BJ (cell line): ENCODE data around the gene GIMAP7. TPM values are rescaled to one million over a fixed set of nuclear protein-coding genes. Genes with fewer than 3 reads are reported as not detected.

Experiments
- CTCF ChIA-PET: fragments of 350-600 bp; formaldehyde crosslinking; extraction: SDS; loops from one replicate; lab custom pipeline; 2021; ENCODE audit warnings: antibody characterized with exemption, inconsistent platforms; lab: Yijun Ruan, JAX
- POLR2A ChIA-PET: fragments of 300-600 bp; sonication (Branson Sonifier 250); formaldehyde crosslinking; extraction: SDS; loops from one replicate; lab custom pipeline; 2021; ENCODE audit warnings: antibody characterized with exemption; lab: Charles Lee
- DNase-seq: peaks from one replicate; pipeline ENCODE4 v3.0.0-alpha.2; 2011; ENCODE audit warnings: low read depth
- H3K27me3 ChIP-seq: 2 replicates; pipeline ENCODE4 v1.6.0; 2011; ENCODE audit warnings: low read length; ENCODE audit not compliant: control insufficient read depth, insufficient read depth
- H3K36me3 ChIP-seq: 2 replicates; pipeline ENCODE4 v1.5.1; 2011; ENCODE audit warnings: low read length; ENCODE audit not compliant: control insufficient read depth, insufficient read depth
- H3K4me3 ChIP-seq: 2 replicates; pipeline ENCODE4 v1.5.1; 2011; ENCODE audit warnings: low read depth, mild to moderate bottlenecking, control low read depth, low read length
- polyA minus RNA-seq: library from RNA; depleted of rRNA, polyadenylated mRNA; stranded (reverse); fragments of >200 nt; gene quantifications from 2 replicates; pipeline ENCODE4 v1.2.3, GENCODE V29; 2011; rRNA and poly(A)+ RNA removed
- polyA plus RNA-seq: library from polyadenylated mRNA; depleted of rRNA; stranded (reverse); fragments of >200 nt; gene quantifications from 2 replicates; pipeline ENCODE4 v1.2.3, GENCODE V29; 2011; rRNA removed
- TF ChIP-seq, protein P1 (sequence below): IDR thresholded peaks from 2 replicates; pipeline ENCODE4 v1.5.1; 2011; ENCODE audit warnings: low read depth, mild to moderate bottlenecking, control low read depth, inconsistent platforms, low read length, moderate library complexity; ENCODE audit not compliant: insufficient read depth

GIMAP7 gene
- polyA plus RNA-seq, result not detected in 2 replicates
- polyA minus RNA-seq, result not detected in 2 replicates

DNA sequence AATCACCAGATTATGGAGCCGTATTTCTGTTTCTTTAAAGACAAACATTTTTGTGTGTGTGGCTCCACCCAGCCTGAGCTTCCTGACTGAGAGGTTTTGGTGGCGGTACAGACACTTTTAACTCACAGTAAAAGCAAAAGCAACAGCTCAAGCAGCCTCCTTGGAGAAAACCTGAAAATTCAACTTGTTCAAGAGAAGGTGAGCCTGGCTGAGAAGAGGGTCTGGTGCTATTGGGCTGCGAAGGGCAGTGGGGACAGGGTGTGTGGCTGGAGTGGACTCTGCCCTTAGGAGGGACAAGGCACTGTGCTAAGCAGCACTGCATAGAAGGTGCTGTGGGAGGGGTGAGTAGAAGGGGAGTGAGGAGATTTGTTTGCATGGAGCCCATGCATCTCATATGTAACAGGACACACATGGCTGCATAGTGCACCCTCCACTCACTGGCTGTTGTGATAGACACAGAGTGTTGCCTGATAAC is at the start of gene GIMAP7:
Gene GIMAP7 (plus strand): TSS at position 125 of the 475 bp plus-strand sequence. CDS start 5,103 bp downstream, outside the sequence.
- ChIA-PET CTCF (no interaction called here), POLR2A (no interaction called here)
- Histone ChIP-seq H3K27me3 (no peaks in the 10 kb centered on the region), H3K4me3 (no peak within 1 kb of the TSS), H3K36me3 (no peaks in the 10 kb centered on the region)
- TF ChIP-seq, protein P1, sequence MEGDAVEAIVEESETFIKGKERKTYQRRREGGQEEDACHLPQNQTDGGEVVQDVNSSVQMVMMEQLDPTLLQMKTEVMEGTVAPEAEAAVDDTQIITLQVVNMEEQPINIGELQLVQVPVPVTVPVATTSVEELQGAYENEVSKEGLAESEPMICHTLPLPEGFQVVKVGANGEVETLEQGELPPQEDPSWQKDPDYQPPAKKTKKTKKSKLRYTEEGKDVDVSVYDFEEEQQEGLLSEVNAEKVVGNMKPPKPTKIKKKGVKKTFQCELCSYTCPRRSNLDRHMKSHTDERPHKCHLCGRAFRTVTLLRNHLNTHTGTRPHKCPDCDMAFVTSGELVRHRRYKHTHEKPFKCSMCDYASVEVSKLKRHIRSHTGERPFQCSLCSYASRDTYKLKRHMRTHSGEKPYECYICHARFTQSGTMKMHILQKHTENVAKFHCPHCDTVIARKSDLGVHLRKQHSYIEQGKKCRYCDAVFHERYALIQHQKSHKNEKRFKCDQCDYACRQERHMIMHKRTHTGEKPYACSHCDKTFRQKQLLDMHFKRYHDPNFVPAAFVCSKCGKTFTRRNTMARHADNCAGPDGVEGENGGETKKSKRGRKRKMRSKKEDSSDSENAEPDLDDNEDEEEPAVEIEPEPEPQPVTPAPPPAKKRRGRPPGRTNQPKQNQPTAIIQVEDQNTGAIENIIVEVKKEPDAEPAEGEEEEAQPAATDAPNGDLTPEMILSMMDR, result no peak
- no peak for DNase-seq

GRCh38 chr7:150464962-150465361 is 49.7 kb upstream of the GIMAP7 start:
- Histone ChIP-seq H3K27me3 (no peaks in the 10 kb centered on the region), H3K36me3 (no peaks in the 10 kb centered on the region), H3K4me3 (no peak overlapping the region)
- ChIA-PET CTCF (interaction anchor here (1.0 kb wide), 1 partner anchor 16 kb away, joined by 3 read pairs; no protein-coding TSS in a partner anchor), POLR2A (no interaction called here)
- no peak for DNase-seq
- TF ChIP-seq, protein P1, result no peak

DNA sequence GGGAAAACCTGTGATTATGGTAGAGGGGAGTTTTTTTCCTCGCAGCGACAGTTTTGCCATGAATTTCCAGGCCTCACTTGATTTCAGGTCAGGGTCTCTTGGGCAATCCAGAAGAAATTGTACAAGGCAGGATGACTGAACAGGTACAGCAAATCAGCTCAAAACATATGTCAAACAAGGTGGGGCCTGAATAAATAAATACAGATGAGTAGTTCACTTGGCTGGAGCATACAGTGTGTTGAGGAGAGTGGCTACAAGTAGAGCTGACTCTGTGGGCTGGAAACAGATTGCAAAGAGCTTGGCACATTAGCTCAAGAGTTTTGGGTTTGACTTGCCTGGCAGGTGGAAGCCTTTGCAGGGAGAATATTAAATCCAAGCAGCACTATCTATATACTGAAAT is 49.3 kb upstream of the GIMAP7 start:
- TF ChIP-seq, protein P1, result no peak
- no peak for DNase-seq
- H3K4me3 ChIP-seq, result no peak overlapping the region
- ChIA-PET POLR2A (no interaction called here), CTCF (interaction anchor here (1.0 kb wide), 1 partner anchor 17 kb away, joined by 3 read pairs; no protein-coding TSS in a partner anchor)
- no peaks in the 10 kb centered on the region for H3K27me3 ChIP-seq
- H3K36me3 ChIP-seq, result no peaks in the 10 kb centered on the region

- ChIA-PET POLR2A (no interaction called here), CTCF (no interaction called here)
- Histone ChIP-seq H3K4me3 (no peak overlapping the region), H3K27me3 (no peaks in the 10 kb centered on the region), H3K36me3 (no peaks in the 10 kb centered on the region)
- TF ChIP-seq, protein P1, result no peak
- DNase-seq, result no peak
These were observed 48.2 kb upstream of the GIMAP7 start for GRCh38 chr7:150466477-150466876.

DNA sequence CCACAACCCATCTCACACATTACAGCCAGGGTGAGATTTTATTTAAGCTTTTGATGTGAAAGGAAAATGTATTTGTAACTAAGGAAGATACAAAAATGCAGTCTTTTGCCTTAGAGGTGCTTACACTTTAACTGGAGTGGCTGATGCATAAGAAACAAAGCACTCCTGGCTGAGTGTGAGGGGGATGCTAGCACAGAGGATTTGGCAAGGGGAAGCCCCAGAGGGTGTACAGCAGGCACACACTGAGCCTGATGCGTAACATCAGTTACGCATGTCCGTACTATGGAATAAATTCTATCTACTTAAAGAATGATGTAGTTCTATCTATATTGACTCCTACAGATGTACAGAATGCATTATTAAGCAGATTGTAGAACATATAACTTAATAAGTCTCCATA is 46.4 kb upstream of the GIMAP7 start:
- ChIA-PET CTCF (no interaction called here), POLR2A (no interaction called here)
- TF ChIP-seq, protein P1, result no peak
- no peak for DNase-seq
- Histone ChIP-seq H3K27me3 (no peaks in the 10 kb centered on the region), H3K4me3 (no peak overlapping the region), H3K36me3 (no peaks in the 10 kb centered on the region)
